ENCODE results near the gene GPD1. TPM values are rescaled to one million over a fixed set of nuclear protein-coding genes. Genes with fewer than 3 reads are reported as not detected.
"Not testable (repeated sequence)": the region's sequence is repeated elsewhere in the genome, so short reads cannot be mapped to it uniquely, and the experiment has no call there.

GPD1 gene
- total and polyA plus RNA-seq, 5 donors from 2014 or later, result 0.06 TPM; not detected in 4

DNA sequence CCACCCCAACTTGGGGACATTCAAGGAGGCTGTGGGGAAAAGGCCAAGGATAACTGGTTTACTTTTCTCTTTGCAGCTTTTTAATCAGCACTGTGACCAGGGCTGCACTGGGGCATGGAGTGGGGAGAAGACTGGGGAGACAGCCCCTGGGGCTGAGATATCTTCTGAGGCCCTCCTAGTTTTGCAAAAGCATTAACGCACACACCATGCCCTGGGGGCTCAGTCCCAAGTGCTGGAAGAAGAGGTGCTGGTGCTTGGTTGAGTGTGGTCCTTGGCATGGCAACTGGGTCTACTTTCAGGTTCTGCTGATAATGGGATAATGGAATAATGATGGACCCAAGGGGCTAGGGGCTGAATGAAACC is 28.0 kb upstream of the GPD1 start:
- Histone ChIP-seq H3K27me3 (ENCODE audit: control insufficient read depth, insufficient read depth, low read length) (no peaks in the 10 kb centered on the region), H3K27ac (ENCODE audit: insufficient read depth, low read length, poor library complexity, severe bottlenecking) (no peak overlapping the region), H3K4me1 (ENCODE audit: control insufficient read depth, insufficient read depth, low read length, poor library complexity, severe bottlenecking) (no peaks in the 10 kb centered on the region), H3K9me3 (ENCODE audit: control insufficient read depth in 2 of 2, low read length in 2 of 2) (no peaks in the 10 kb centered on the region), H3K4me3 (ENCODE audit: low read depth, low read length) (no peak overlapping the region), H3K36me3 (ENCODE audit: control insufficient read depth, insufficient read depth, low read length) (no peaks in the 10 kb centered on the region)
- no peak overlapping the region for H3K4me3 Mint-ChIP-seq
- peaks cover 0 to 9% (median 0%) of the 10 kb centered on the region in 4 donors for H3K4me1 Mint-ChIP-seq
- no peak for DNase-seq
- H3K27me3 Mint-ChIP-seq, result peaks cover 6% of the 10 kb centered on the region
- no peaks in the 10 kb centered on the region for H3K36me3 Mint-ChIP-seq
- no peaks in the 10 kb centered on the region for H3K9me3 Mint-ChIP-seq
- no peak for ATAC-seq (ENCODE audit: low read depth in 2 of 2)
- H3K27ac Mint-ChIP-seq, result no peak overlapping the region

DNA sequence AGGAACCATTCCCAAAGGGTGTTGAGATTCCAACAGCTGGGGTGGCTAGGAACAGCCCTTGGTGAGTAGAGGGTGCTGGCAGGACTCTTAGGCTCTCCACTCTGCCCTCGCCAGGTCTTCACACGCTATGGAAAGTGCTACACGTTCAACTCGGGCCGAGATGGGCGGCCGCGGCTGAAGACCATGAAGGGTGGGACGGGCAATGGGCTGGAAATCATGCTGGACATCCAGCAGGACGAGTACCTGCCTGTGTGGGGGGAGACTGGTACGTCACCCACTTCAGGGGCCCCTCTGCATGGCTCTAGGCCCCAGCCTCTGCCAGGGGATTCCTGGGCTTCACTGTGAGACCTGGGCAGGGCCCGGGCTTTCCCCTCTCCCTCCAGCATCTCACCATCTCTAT is 26.7 kb upstream of the GPD1 start:
- H3K4me3 Mint-ChIP-seq, result no peak overlapping the region
- H3K4me1 Mint-ChIP-seq, result peaks cover 0 to 9% (median 0%) of the 10 kb centered on the region in 4 donors
- Histone ChIP-seq H3K27me3 (ENCODE audit: control insufficient read depth, insufficient read depth, low read length) (no peaks in the 10 kb centered on the region), H3K4me3 (ENCODE audit: low read depth, low read length) (no peak overlapping the region), H3K36me3 (ENCODE audit: control insufficient read depth, insufficient read depth, low read length) (no peaks in the 10 kb centered on the region), H3K4me1 (ENCODE audit: control insufficient read depth, insufficient read depth, low read length, poor library complexity, severe bottlenecking) (no peaks in the 10 kb centered on the region), H3K9me3 (ENCODE audit: control insufficient read depth in 2 of 2, low read length in 2 of 2) (no peaks in the 10 kb centered on the region), H3K27ac (ENCODE audit: insufficient read depth, low read length, poor library complexity, severe bottlenecking) (no peak overlapping the region)
- ATAC-seq (ENCODE audit: low read depth in 2 of 2) (no peak), DNase-seq (no peak)
- no peaks in the 10 kb centered on the region for H3K36me3 Mint-ChIP-seq
- no peak overlapping the region for H3K27ac Mint-ChIP-seq
- peaks cover 6% of the 10 kb centered on the region for H3K27me3 Mint-ChIP-seq
- no peaks in the 10 kb centered on the region for H3K9me3 Mint-ChIP-seq

DNA sequence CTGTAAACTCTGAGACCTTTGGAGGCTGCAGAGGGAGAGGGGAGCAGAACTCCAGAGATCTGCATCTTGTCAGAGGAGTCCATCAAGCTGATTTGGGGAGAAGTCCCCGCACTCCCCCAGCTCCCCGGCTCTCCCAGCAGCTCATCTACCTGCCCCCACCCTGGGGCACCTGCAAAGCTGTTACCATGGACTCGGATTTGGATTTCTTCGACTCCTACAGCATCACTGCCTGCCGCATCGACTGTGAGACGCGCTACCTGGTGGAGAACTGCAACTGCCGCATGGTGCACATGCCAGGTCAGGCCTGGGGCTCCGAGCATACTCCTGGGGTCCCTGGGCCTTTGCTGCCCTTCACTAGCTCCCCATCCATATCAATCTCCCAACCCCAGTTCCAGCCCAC is 25.5 kb upstream of the GPD1 start:
- no peaks in the 10 kb centered on the region for H3K27me3 Mint-ChIP-seq
- H3K4me3 Mint-ChIP-seq, result no peak overlapping the region
- H3K36me3 Mint-ChIP-seq, result no peaks in the 10 kb centered on the region
- peaks cover 0 to 7% (median 0%) of the 10 kb centered on the region in 4 donors for H3K4me1 Mint-ChIP-seq
- Histone ChIP-seq H3K27me3 (ENCODE audit: control insufficient read depth, insufficient read depth, low read length) (no peaks in the 10 kb centered on the region), H3K9me3 (ENCODE audit: control insufficient read depth in 2 of 2, low read length in 2 of 2) (no peaks in the 10 kb centered on the region), H3K4me1 (ENCODE audit: control insufficient read depth, insufficient read depth, low read length, poor library complexity, severe bottlenecking) (no peaks in the 10 kb centered on the region), H3K4me3 (ENCODE audit: low read depth, low read length) (no peak overlapping the region), H3K36me3 (ENCODE audit: control insufficient read depth, insufficient read depth, low read length) (no peaks in the 10 kb centered on the region), H3K27ac (ENCODE audit: insufficient read depth, low read length, poor library complexity, severe bottlenecking) (no peak overlapping the region)
- no peak overlapping the region for H3K27ac Mint-ChIP-seq
- no peaks in the 10 kb centered on the region for H3K9me3 Mint-ChIP-seq
- DNase-seq (no peak), ATAC-seq (ENCODE audit: low read depth in 2 of 2) (no peak)

DNA sequence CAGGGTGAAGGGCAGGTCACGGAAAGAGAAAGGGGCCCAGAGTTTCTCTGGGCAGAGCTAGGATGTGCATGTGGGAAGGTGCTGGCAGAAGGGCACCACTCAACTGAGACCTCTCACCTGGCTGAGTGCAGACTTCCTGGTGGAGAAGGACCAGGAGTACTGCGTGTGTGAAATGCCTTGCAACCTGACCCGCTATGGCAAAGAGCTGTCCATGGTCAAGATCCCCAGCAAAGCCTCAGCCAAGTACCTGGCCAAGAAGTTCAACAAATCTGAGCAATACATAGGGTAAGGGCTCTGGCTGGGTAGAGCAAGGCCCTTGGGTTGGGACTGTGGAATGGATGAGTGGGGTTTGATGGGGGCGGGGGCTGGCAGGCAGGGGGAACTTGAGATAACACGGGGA is 24.0 kb upstream of the GPD1 start:
- no peaks in the 10 kb centered on the region for H3K9me3 Mint-ChIP-seq
- peaks cover 6% of the 10 kb centered on the region for H3K4me1 ChIP-seq (ENCODE audit: control insufficient read depth, insufficient read depth, low read length, poor library complexity, severe bottlenecking)

DNA sequence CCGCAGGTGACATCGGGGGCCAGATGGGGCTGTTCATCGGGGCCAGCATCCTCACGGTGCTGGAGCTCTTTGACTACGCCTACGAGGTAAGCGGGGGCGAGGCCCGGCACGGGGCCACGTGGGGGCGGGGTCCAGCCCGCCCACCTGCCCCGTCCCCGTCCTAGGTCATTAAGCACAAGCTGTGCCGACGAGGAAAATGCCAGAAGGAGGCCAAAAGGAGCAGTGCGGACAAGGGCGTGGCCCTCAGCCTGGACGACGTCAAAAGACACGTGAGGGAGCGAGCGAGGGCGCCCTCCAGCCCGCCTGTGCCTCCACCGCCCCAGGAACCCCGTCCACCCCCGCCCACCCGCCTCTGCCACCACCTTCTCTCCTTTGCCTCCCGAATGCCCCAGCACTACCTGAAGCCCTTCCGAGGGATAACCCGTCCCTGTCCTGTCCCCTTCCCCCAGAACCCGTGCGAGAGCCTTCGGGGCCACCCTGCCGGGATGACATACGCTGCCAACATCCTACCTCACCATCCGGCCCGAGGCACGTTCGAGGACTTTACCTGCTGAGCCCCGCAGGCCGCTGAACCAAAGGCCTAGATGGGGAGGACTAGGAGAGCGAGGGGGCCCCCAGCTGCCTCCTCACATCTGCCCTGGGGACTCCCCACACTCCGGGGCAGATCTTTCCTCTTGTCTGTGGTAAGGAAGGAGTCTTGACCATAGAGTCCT is 22.6 kb upstream of the GPD1 start:
- Mint-ChIP-seq H3K4me3 (no peak overlapping the region), H3K27ac (peak overlapping the region in 2 of 3 donors; percentile 71 to 85), H3K36me3 (no peaks in the 10 kb centered on the region), H3K27me3 (no peaks in the 10 kb centered on the region), H3K4me1 (peaks cover 3 to 17% (median 11%) of the 10 kb centered on the region in 4 donors), H3K9me3 (no peaks in the 10 kb centered on the region)
- peaks cover 16% of the 10 kb centered on the region for H3K4me1 ChIP-seq (ENCODE audit: control insufficient read depth, insufficient read depth, low read length, poor library complexity, severe bottlenecking)
- H3K36me3 ChIP-seq (ENCODE audit: control insufficient read depth, insufficient read depth, low read length), result no peaks in the 10 kb centered on the region
- ATAC-seq (ENCODE audit: low read depth in 2 of 2) (no peak), DNase-seq (no peak)
- no peak overlapping the region for H3K27ac ChIP-seq (ENCODE audit: insufficient read depth, low read length, poor library complexity, severe bottlenecking)
- no peak overlapping the region for H3K4me3 ChIP-seq (ENCODE audit: low read depth, low read length)
- H3K9me3 ChIP-seq (ENCODE audit: control insufficient read depth in 2 of 2, low read length in 2 of 2), result no peaks in the 10 kb centered on the region
- no peaks in the 10 kb centered on the region for H3K27me3 ChIP-seq (ENCODE audit: control insufficient read depth, insufficient read depth, low read length)

More for the DNA sequence above, 24.0 kb upstream of the GPD1 start:
- no peak for ATAC-seq (ENCODE audit: low read depth in 2 of 2)
- Mint-ChIP-seq H3K4me1 (peaks cover 3 to 13% (median 5%) of the 10 kb centered on the region in 4 donors), H3K4me3 (peak overlapping the region in 1 of 4 donors; percentile 64), H3K27me3 (no peaks in the 10 kb centered on the region), H3K27ac (peak overlapping the region in 2 of 3 donors; percentile 26 to 65), H3K36me3 (no peaks in the 10 kb centered on the region)
- no peaks in the 10 kb centered on the region for H3K9me3 ChIP-seq (ENCODE audit: control insufficient read depth in 2 of 2, low read length in 2 of 2)
- DNase-seq, result no peak
- H3K27ac ChIP-seq (ENCODE audit: insufficient read depth, low read length, poor library complexity, severe bottlenecking), result no peak overlapping the region
- H3K36me3 ChIP-seq (ENCODE audit: control insufficient read depth, insufficient read depth, low read length), result no peaks in the 10 kb centered on the region
- no peak overlapping the region for H3K4me3 ChIP-seq (ENCODE audit: low read depth, low read length)
- no peaks in the 10 kb centered on the region for H3K27me3 ChIP-seq (ENCODE audit: control insufficient read depth, insufficient read depth, low read length)

DNA sequence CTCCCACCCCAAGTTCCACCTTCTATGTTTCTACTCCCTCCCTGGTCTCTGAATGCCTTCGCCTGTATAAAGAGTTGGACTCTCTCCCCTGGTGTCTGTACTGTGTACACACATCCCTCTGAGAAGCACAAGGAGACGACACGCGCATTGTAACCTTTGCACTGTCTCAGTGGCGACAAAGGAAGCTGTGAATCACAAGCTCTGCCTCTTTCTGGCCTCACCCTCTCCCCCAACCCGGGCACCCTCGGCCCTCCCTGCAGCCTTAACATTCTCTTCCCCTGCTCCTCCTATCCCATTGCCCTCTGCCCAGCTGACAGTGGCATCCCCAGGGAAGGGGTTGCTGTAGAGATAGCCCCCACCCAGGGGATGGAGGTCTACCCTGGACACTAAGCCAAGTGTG is 21.2 kb upstream of the GPD1 start:
- no peak overlapping the region for H3K27ac ChIP-seq (ENCODE audit: insufficient read depth, low read length, poor library complexity, severe bottlenecking)
- Mint-ChIP-seq H3K27ac (peak overlapping the region in 1 of 3 donors; percentile 86), H3K36me3 (peaks cover 2% of the 10 kb centered on the region), H3K27me3 (no peaks in the 10 kb centered on the region), H3K4me3 (peak overlapping the region in 3 of 4 donors; percentile 59 to 83 (median 75)), H3K4me1 (peaks cover 9 to 29% (median 16%) of the 10 kb centered on the region in 4 donors), H3K9me3 (no peaks in the 10 kb centered on the region)
- no peaks in the 10 kb centered on the region for H3K27me3 ChIP-seq (ENCODE audit: control insufficient read depth, insufficient read depth, low read length)
- ATAC-seq (ENCODE audit: low read depth in 2 of 2) (no peak), DNase-seq (no peak)
- H3K4me1 ChIP-seq (ENCODE audit: control insufficient read depth, insufficient read depth, low read length, poor library complexity, severe bottlenecking), result peaks cover 16% of the 10 kb centered on the region
- no peaks in the 10 kb centered on the region for H3K9me3 ChIP-seq (ENCODE audit: control insufficient read depth in 2 of 2, low read length in 2 of 2)
- peaks cover 9% of the 10 kb centered on the region for H3K36me3 ChIP-seq (ENCODE audit: control insufficient read depth, insufficient read depth, low read length)
- no peak overlapping the region for H3K4me3 ChIP-seq (ENCODE audit: low read depth, low read length)

DNA sequence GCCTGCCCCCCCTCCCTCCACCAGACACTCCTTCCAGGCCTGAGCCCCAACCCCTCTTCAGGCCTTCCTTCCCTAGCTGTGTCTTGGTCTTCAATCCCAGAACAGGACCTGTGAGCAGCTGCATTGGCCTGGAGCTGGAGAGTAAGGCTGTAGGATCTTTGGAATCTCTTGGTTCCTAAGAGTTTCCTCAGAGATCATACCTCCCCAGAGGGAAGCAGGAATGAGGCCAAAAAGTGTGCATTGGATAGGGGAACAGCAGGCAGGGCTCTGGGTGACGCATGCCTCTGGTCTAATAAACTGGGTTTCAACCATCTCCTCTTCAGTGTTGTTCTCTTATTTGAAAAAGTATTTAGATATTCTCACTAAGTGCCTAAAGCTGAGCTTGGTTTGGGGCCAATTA is 20.5 kb upstream of the GPD1 start:
- Histone ChIP-seq H3K27ac (ENCODE audit: insufficient read depth, low read length, poor library complexity, severe bottlenecking) (no peak overlapping the region), H3K4me3 (ENCODE audit: low read depth, low read length) (no peak overlapping the region), H3K27me3 (ENCODE audit: control insufficient read depth, insufficient read depth, low read length) (no peaks in the 10 kb centered on the region), H3K36me3 (ENCODE audit: control insufficient read depth, insufficient read depth, low read length) (peaks cover 14% of the 10 kb centered on the region), H3K9me3 (ENCODE audit: control insufficient read depth in 2 of 2, low read length in 2 of 2) (no peaks in the 10 kb centered on the region), H3K4me1 (ENCODE audit: control insufficient read depth, insufficient read depth, low read length, poor library complexity, severe bottlenecking) (peaks cover 16% of the 10 kb centered on the region)
- peak overlapping the region; percentile 71 to 94 (median 84) for H3K27ac Mint-ChIP-seq
- H3K4me1 Mint-ChIP-seq, result peaks cover 9 to 35% (median 19%) of the 10 kb centered on the region in 4 donors
- no peaks in the 10 kb centered on the region for H3K9me3 Mint-ChIP-seq
- H3K27me3 Mint-ChIP-seq, result no peaks in the 10 kb centered on the region
- no peak for ATAC-seq (ENCODE audit: low read depth in 2 of 2)
- H3K36me3 Mint-ChIP-seq, result peaks cover 4% of the 10 kb centered on the region
- H3K4me3 Mint-ChIP-seq, result peak overlapping the region; percentile 79 to 94 (median 88)
- DNase-seq, result no peak

DNA sequence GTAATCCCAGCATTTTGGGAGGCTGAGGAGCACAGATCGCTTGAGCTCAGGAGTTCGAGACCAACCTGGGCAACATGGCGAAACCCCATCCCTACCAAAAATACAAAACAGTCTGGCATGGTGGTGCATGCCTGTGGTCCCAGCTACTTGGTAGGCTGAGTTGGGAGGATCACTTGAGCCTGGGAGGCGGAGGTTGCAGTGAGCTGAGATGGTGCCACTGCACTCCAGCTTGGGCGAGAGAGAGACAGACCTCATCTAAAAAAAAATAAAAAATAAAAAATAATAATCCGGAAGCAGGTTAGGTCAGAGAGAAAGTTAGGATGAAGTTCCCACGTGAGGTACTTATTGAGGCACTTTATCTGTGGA is 19.4 kb upstream of the GPD1 start:
- Mint-ChIP-seq H3K27ac (peak overlapping the region; percentile 90 to 98 (median 97)), H3K36me3 (peaks cover 15% of the 10 kb centered on the region), H3K4me3 (peak overlapping the region; percentile 93 to 99 (median 97)), H3K4me1 (peaks cover 15 to 43% (median 26%) of the 10 kb centered on the region in 4 donors)
- not testable (repeated sequence) for H3K9me3 ChIP-seq (ENCODE audit: control insufficient read depth in 2 of 2, low read length in 2 of 2); DNase-seq; ATAC-seq (ENCODE audit: low read depth in 2 of 2); H3K9me3 Mint-ChIP-seq; H3K27me3 Mint-ChIP-seq; H3K27me3 ChIP-seq (ENCODE audit: control insufficient read depth, insufficient read depth, low read length)
- Histone ChIP-seq H3K27ac (ENCODE audit: insufficient read depth, low read length, poor library complexity, severe bottlenecking) (peak overlapping the region; percentile 96), H3K36me3 (ENCODE audit: control insufficient read depth, insufficient read depth, low read length) (peaks cover 21% of the 10 kb centered on the region), H3K4me1 (ENCODE audit: control insufficient read depth, insufficient read depth, low read length, poor library complexity, severe bottlenecking) (peaks cover 16% of the 10 kb centered on the region), H3K4me3 (ENCODE audit: low read depth, low read length) (peak overlapping the region; percentile 99)

All from CD4-positive, CD25-positive, alpha-beta regulatory T cell (primary cell).